HepG2 (cell line): ENCODE data around the gene OMG. TPM values are rescaled to one million over a fixed set of nuclear protein-coding genes. Genes with fewer than 3 reads are reported as not detected.

ENCODE experiments used
- ATAC-seq: fragments of 200-7000 bp; cut with Tn5 transposase; 3 replicates; pipeline ENCODE4 v1.9.1; 2020; ENCODE audit warnings: mild to moderate bottlenecking, moderate library complexity
- BruUV-seq: library from RNA; stranded (reverse); fragments of 400-500 nt; replicated peaks from 2 replicates; lab custom pipeline; 2021; lab: Mats Ljungman, UMichigan
- CTCF ChIA-PET: fragments of 300-600 bp; formaldehyde crosslinking; extraction: SDS; loops from one replicate; lab custom pipeline; 2021; ENCODE audit warnings: low total read pairs, inconsistent platforms, low intra/inter-chr PET ratio; lab: Yijun Ruan, JAX
- POLR2A ChIA-PET: fragments of 350-600 bp; sonication (Branson Sonifier 250); formaldehyde crosslinking; loops from one replicate; lab custom pipeline; 2020; ENCODE audit warnings: antibody characterized with exemption, inconsistent platforms; lab: Yijun Ruan, JAX
- DNase-seq: peaks from one replicate; pipeline ENCODE4 v3.0.0-alpha.2; 2015; ENCODE audit warnings: low spot score
- FAIRE-seq: peaks from 3 replicates; lab custom pipeline; 2011; peaks lifted over from hg19 to GRCh38; lab: Jason Lieb, UNC
- H2AFZ ChIP-seq: one replicate; pipeline ENCODE4 v1.6.1; 2011; ENCODE audit warnings: low read length, inconsistent platforms
- H3K27ac ChIP-seq: fragments of 300-600 bp; 3 replicates; pipeline ENCODE4 v1.8.0; 2011; ENCODE audit warnings: mixed run types, mild to moderate bottlenecking, mixed read lengths, low read length, inconsistent platforms; ENCODE audit not compliant: insufficient read depth; ENCODE audit errors: extremely low read length
- H3K27me3 ChIP-seq, 2 experiments: fragments of 200-600 bp in 1 of 2; 2 replicates in 1 of 2; 3 replicates in 1 of 2; pipeline versions ENCODE4 v1.6.0 to v1.8.0; 2011; ENCODE audit warnings: low read length in 2 of 2, mild to moderate bottlenecking in 2 of 2, moderate library complexity in 2 of 2, inconsistent platforms in 1 of 2; ENCODE audit not compliant: insufficient read depth in 2 of 2, control insufficient read depth in 1 of 2
- H3K36me3 ChIP-seq, 2 experiments: fragments of 200-600 bp in 1 of 2; replicated peaks in 1 of 2; 2 replicates in 1 of 2; 3 replicates in 1 of 2; pipeline versions ENCODE4 v1.5.1 to v1.8.0; 2011; ENCODE audit warnings: low read length in 2 of 2, inconsistent platforms in 1 of 2; ENCODE audit not compliant: insufficient read depth in 2 of 2, control insufficient read depth in 1 of 2
- H3K4me1 ChIP-seq: 2 replicates; pipeline ENCODE4 v1.5.1; 2012; ENCODE audit warnings: low read length, inconsistent platforms; ENCODE audit not compliant: insufficient read depth
- H3K4me2 ChIP-seq: 2 replicates; pipeline ENCODE4 v1.6.0; 2011; ENCODE audit warnings: low read depth, low read length, inconsistent platforms
- H3K4me3 ChIP-seq, 3 experiments: fragments of 200-600 bp in 1 of 3; sonication (generic), shearing (Covaris generic) in 1 of 3; replicated peaks in 1 of 3; 2 replicates each; pipeline ENCODE4 v1.5.1; 2011 to 2016; ENCODE audit warnings: low read length in 3 of 3, inconsistent platforms in 2 of 3, low read depth in 2 of 3, mild to moderate bottlenecking in 2 of 3, control low read depth in 1 of 3, mixed read lengths in 1 of 3; ENCODE audit not compliant: insufficient read depth in 1 of 3
- H3K79me2 ChIP-seq: one replicate; pipeline ENCODE4 v1.6.1; 2011; ENCODE audit warnings: low read length, inconsistent platforms; ENCODE audit not compliant: insufficient read depth
- H3K9ac ChIP-seq: 2 replicates; pipeline ENCODE4 v1.6.0; 2011; ENCODE audit warnings: mild to moderate bottlenecking, low read depth, low read length, inconsistent platforms; ENCODE audit not compliant: insufficient read depth
- H3K9me3 ChIP-seq: 2 replicates; pipeline ENCODE4 v1.5.1; 2012; ENCODE audit warnings: mild to moderate bottlenecking, low read length
- H4K20me1 ChIP-seq: 2 replicates; pipeline ENCODE4 v1.6.0; 2011; ENCODE audit warnings: inconsistent platforms, mild to moderate bottlenecking, low read length, moderate library complexity; ENCODE audit not compliant: insufficient read depth
- BCL6 ChIP-seq: IDR thresholded peaks from 2 replicates; pipeline ENCODE4 v1.6.1; 2016; ENCODE audit warnings: missing genetic modification reagents, missing compliant biosample characterization
- DPF2 ChIP-seq: sonication (generic); formaldehyde crosslinking; IDR thresholded peaks from 2 replicates; pipeline ENCODE4 v1.4.0; 2020; ENCODE audit warnings: mild to moderate bottlenecking, low read depth, missing genetic modification reagents, borderline replicate concordance
- EHMT2 ChIP-seq: fragments of 200-600 bp; sonication (generic); IDR thresholded peaks from 2 replicates; pipeline ENCODE4 v1.7.0; 2017; ENCODE audit warnings: antibody characterized with exemption, low read depth, low read length, borderline replicate concordance
- IKZF4 ChIP-seq: sonication (generic); formaldehyde crosslinking; IDR thresholded peaks from 2 replicates; pipeline ENCODE4 v1.5.1; 2020; ENCODE audit warnings: borderline replicate concordance, mild to moderate bottlenecking, low read depth, missing genetic modification reagents; ENCODE audit errors: not compliant biosample characterization
- JUND ChIP-seq: sonication (generic); formaldehyde crosslinking; IDR thresholded peaks from 2 replicates; pipeline ENCODE4 v1.8.0; 2022; ENCODE audit warnings: mild to moderate bottlenecking, missing genetic modification reagents
- KLF12 ChIP-seq: sonication (generic); formaldehyde crosslinking; IDR thresholded peaks from 2 replicates; pipeline ENCODE4 v1.4.0; 2020; ENCODE audit warnings: missing genetic modification reagents, borderline replicate concordance
- MAFG ChIP-seq: sonication (generic); formaldehyde crosslinking; IDR thresholded peaks from 2 replicates; pipeline ENCODE4 v1.5.1; 2020; ENCODE audit warnings: mild to moderate bottlenecking, missing genetic modification reagents
- RFX5 ChIP-seq: IDR thresholded peaks from 2 replicates; pipeline ENCODE4 v1.6.1; 2011; ENCODE audit warnings: low read depth, low read length, improper control_type of control experiment
- RORA ChIP-seq: sonication (generic); formaldehyde crosslinking; IDR thresholded peaks from 2 replicates; pipeline ENCODE4 v1.5.0; 2020; ENCODE audit warnings: mild to moderate bottlenecking, missing genetic modification reagents, moderate library complexity
- SOX6 ChIP-seq, 2 experiments: fragments of 450-650 bp in 1 of 2; sonication (generic) in 1 of 2; formaldehyde crosslinking in 1 of 2; IDR thresholded peaks; 2 replicates each; pipeline versions ENCODE4 v1.4.0 to v1.6.1; 2017 to 2020; ENCODE audit warnings: antibody characterized with exemption in 1 of 2, mild to moderate bottlenecking in 1 of 2, missing genetic modification reagents in 1 of 2
- SSRP1 ChIP-seq: IDR thresholded peaks from 2 replicates; pipeline ENCODE4 v1.6.1; 2016; ENCODE audit warnings: control low read depth
- ZNF10 ChIP-seq: sonication (generic); formaldehyde crosslinking; IDR thresholded peaks from 2 replicates; pipeline ENCODE4 v1.4.0; 2020; ENCODE audit warnings: mild to moderate bottlenecking, low read depth, missing genetic modification reagents, borderline replicate concordance
- ZNF17 ChIP-seq: sonication (generic); formaldehyde crosslinking; IDR thresholded peaks from 2 replicates; pipeline ENCODE4 v1.5.0; 2020; ENCODE audit warnings: mild to moderate bottlenecking, missing genetic modification reagents
- ZNF431 ChIP-seq: sonication (generic); formaldehyde crosslinking; IDR thresholded peaks from 2 replicates; pipeline ENCODE4 v1.9.0; 2022; ENCODE audit warnings: missing genetic modification reagents, low read depth, mild to moderate bottlenecking, borderline replicate concordance
- ZNF44 ChIP-seq: sonication (generic); formaldehyde crosslinking; IDR thresholded peaks from 2 replicates; pipeline ENCODE4 v1.5.1; 2020; ENCODE audit warnings: mild to moderate bottlenecking, missing genetic modification reagents
- ZNF670 ChIP-seq: sonication (generic); formaldehyde crosslinking; IDR thresholded peaks from 2 replicates; pipeline ENCODE4 v1.8.0; 2022; ENCODE audit warnings: mild to moderate bottlenecking, missing genetic modification reagents, borderline replicate concordance
- ZNF746 ChIP-seq: sonication (generic); formaldehyde crosslinking; IDR thresholded peaks from 2 replicates; pipeline ENCODE4 v1.8.0; 2022; ENCODE audit warnings: mild to moderate bottlenecking, missing genetic modification reagents
- ZNF790 ChIP-seq: sonication (generic); formaldehyde crosslinking; IDR thresholded peaks from 2 replicates; pipeline ENCODE4 v1.8.0; 2022; ENCODE audit warnings: missing genetic modification reagents, mild to moderate bottlenecking, borderline replicate concordance
- WGBS: methylation state at CpG from one replicate; pipeline ENCODE4 v1.1.6; 2017; ENCODE audit warnings: low lambda C conversion rate; 5-methylcytosine and 5-hydroxymethylcytosine counted together
- in situ Hi-C: cut with HindIII; loops from 2 replicates; pipeline ENCODE4 v1.10.0; 2017; ENCODE audit warnings: low pct_unique_long_range_greater_than_20kb; ENCODE audit not compliant: extremely low pct_ligation_motif_present
- intact Hi-C: fragments of 100-400 bp; cut with micrococcal nuclease; formaldehyde crosslinking; loops from one replicate; pipeline ENCODE4 v1.10.0; 2022; ENCODE audit not compliant: unreplicated experiment
- polyA plus RNA-seq, 8 experiments: library from polyadenylated mRNA; depleted of rRNA in 3 of 8; stranded (reverse) in 7 of 8; unstranded in 1 of 8; fragments of >200 nt; fragmentation: Illumina TruSeq in 4 of 8; extraction: Trizol in 4 of 8; gene quantifications; 2 replicates each; pipeline versions ENCODE4 v1.2.1 to v1.2.3, GENCODE V29; 2011 to 2016; ENCODE audit warnings: low read depth in 4 of 8, missing spikeins in 1 of 8, mixed read lengths in 1 of 8; ENCODE audit not compliant: insufficient read depth in 1 of 8
- total RNA-seq, 5 experiments: library from RNA; depleted of rRNA; stranded (reverse); fragments of >200 nt; fragmentation: Illumina TruSeq; extraction: Trizol; gene quantifications; 2 replicates each; pipeline ENCODE4 v1.2.3, GENCODE V29; 2016; ENCODE audit warnings: low read depth in 1 of 5

The OMG gene
- total and polyA plus RNA-seq, 2 of the 13 experiments (the other 11 are each of a cell fraction or from before 2014, with no cell fraction given), result not detected

DNA sequence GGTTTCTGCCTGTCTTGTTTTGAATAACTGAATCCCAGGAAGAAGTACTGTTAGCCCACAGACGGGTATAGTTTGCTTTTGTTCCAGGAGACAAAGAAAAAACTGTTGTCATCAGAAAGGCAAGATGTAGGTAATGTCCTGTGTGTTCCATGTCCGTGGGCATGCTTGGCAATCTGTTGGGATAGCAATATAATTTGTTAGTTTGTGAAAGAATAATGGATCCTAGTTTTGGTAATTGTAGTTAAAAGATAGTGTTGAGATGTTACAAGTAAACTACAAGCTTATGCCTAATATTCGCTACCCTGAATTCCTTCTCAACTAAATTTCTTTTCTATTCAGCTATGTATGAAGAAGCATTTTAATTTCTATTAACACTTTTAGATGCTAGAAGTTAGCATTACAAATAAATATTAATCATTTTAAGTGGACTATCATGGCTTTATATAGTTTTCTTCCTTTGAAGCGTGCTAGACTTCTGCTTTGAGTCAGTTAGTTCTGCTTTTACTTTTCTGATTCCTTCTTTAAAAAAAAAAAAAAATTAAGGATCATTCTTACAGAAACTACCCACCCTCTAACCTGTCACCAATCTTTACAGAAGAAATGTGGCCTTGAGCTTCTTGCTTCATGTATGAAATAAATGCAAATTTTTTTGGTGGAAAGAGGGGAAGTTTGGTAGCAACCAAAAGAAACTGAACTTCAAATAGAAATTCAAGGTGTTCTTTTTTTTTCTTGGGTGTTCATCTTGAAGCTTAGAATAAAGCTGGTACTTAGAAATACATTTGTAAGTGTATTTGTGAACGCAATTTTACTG is 22.0 kb upstream of the OMG start:
- H3K4me2 ChIP-seq, result no peak overlapping the region
- no peaks in the 10 kb centered on the region for H4K20me1 ChIP-seq
- DNase-seq, result no peak
- no peak overlapping the region for H3K9ac ChIP-seq
- no peak overlapping the region for H2AFZ ChIP-seq
- FAIRE-seq, result no peak
- H3K27ac ChIP-seq, result no peak overlapping the region
- in situ Hi-C loops (no loop called here), intact Hi-C loops (no loop called here)
- ATAC-seq, result no peak
- no peak overlapping the region for H3K4me3 ChIP-seq
- H3K36me3 ChIP-seq, result no peaks in the 10 kb centered on the region; a peak in 1 of 5 replicates
- WGBS, result 96% methylated on average over 5 of the region's 5 CpGs
- CTCF ChIA-PET, result no interaction called here
- no peaks in the 10 kb centered on the region for H3K27me3 ChIP-seq
- POLR2A ChIA-PET, result no interaction called here
- TF ChIP-seq DPF2 (CRISPR knock-in tag) (no peak), ZNF790 (no peak), ZNF44 (CRISPR knock-in tag) (no peak), JUND (no peak), EHMT2 (no peak), ZNF10 (CRISPR knock-in tag) (no peak), MAFG (CRISPR knock-in tag) (no peak), RORA (CRISPR knock-in tag) (no peak), ZNF17 (CRISPR knock-in tag) (no peak), SOX6 (IDR thresholded peaks at IDR 0.05) (no peak), SOX6 (CRISPR knock-in tag; IDR thresholded peaks at IDR 0.05) (no peak), BCL6 (CRISPR knock-in tag) (no peak), ZNF746 (CRISPR knock-in tag) (no peak), RFX5 (no peak), ZNF670 (no peak), ZNF431 (CRISPR knock-in tag) (no peak), SSRP1 (CRISPR knock-in tag) (no peak), IKZF4 (CRISPR knock-in tag) (no peak), KLF12 (CRISPR knock-in tag) (no peak)
- no TSS peak for BruUV-seq
- no peaks in the 10 kb centered on the region for H3K79me2 ChIP-seq
- H3K9me3 ChIP-seq, result no peaks in the 10 kb centered on the region
- no peaks in the 10 kb centered on the region for H3K4me1 ChIP-seq
